IMR-90 (cell line): ENCODE results near the gene ABHD6. TPM values are rescaled to one million over a fixed set of nuclear protein-coding genes. Genes with fewer than 3 reads are reported as not detected.

Experiments
- ATAC-seq: fragments of 200-7000 bp; cut with Tn5 transposase; 2 replicates; pipeline ENCODE4 v1.9.1; 2020; ENCODE audit warnings: low read depth, mild to moderate bottlenecking, moderate library complexity
- BruUV-seq: library from RNA; stranded (reverse); fragments of 400-500 nt; replicated peaks from 2 replicates; lab custom pipeline; 2021; lab: Mats Ljungman, UMichigan
- CTCF ChIA-PET: fragments of 300-600 bp; formaldehyde crosslinking; extraction: SDS; loops from one replicate; lab custom pipeline; 2021; ENCODE audit warnings: antibody characterized with exemption; lab: Yijun Ruan, JAX
- POLR2A ChIA-PET: fragments of 300-600 bp; sonication (Branson Sonifier 250); formaldehyde crosslinking; loops from one replicate; lab custom pipeline; 2022; ENCODE audit warnings: antibody characterized with exemption; ENCODE audit not compliant: unreplicated experiment; lab: Charles Lee
- DNase-seq: peaks from one replicate; pipeline ENCODE4 v3.0.0; 2013
- H2AFZ ChIP-seq: replicated peaks from 2 replicates; pipeline ENCODE3; 2013; ENCODE audit warnings: low read length, mild to moderate bottlenecking; ENCODE audit not compliant: poor library complexity
- H2AK5ac ChIP-seq: 2 replicates; pipeline ENCODE4 v1.6.1; 2013; ENCODE audit warnings: low read depth, low read length, inconsistent platforms
- H2AK9ac ChIP-seq: replicated peaks from 2 replicates; pipeline ENCODE3; 2013; ENCODE audit warnings: mild to moderate bottlenecking, low read depth, low read length, moderate library complexity; ENCODE audit not compliant: poor library complexity
- H2BK120ac ChIP-seq: 2 replicates; pipeline ENCODE4 v1.6.1; 2013; ENCODE audit warnings: low read depth, low read length, inconsistent platforms
- H2BK15ac ChIP-seq: 3 replicates; pipeline ENCODE4 v1.6.1; 2013; ENCODE audit warnings: low read depth, low read length, inconsistent platforms
- H2BK20ac ChIP-seq: 2 replicates; pipeline ENCODE4 v1.6.1; 2013; ENCODE audit warnings: low read depth, mild to moderate bottlenecking, inconsistent platforms, low read length, moderate library complexity
- H2BK5ac ChIP-seq: 2 replicates; pipeline ENCODE4 v1.6.1; 2013; ENCODE audit warnings: mild to moderate bottlenecking, low read depth, low read length, inconsistent platforms; ENCODE audit not compliant: poor library complexity, severe bottlenecking
- H3K14ac ChIP-seq: replicated peaks from 2 replicates; pipeline ENCODE4 v1.6.1; 2013; ENCODE audit warnings: low read depth, low read length, inconsistent platforms
- H3K18ac ChIP-seq: 2 replicates; pipeline ENCODE4 v1.6.1; 2013; ENCODE audit warnings: low read depth, low read length, control low read depth
- H3K23ac ChIP-seq: 2 replicates; pipeline ENCODE4 v1.6.1; 2013; ENCODE audit warnings: low read depth, low read length, inconsistent platforms
- H3K27ac ChIP-seq: 2 replicates; pipeline ENCODE4 v1.5.1; 2013; ENCODE audit warnings: mild to moderate bottlenecking, control low read depth, low read length; ENCODE audit not compliant: insufficient read depth
- H3K27me3 ChIP-seq: 2 replicates; pipeline ENCODE4 v1.6.1; 2013; ENCODE audit warnings: low read length; ENCODE audit not compliant: control insufficient read depth, insufficient read depth
- H3K36me3 ChIP-seq: 2 replicates; pipeline ENCODE4 v1.6.1; 2013; ENCODE audit warnings: low read length, mixed read lengths; ENCODE audit not compliant: control insufficient read depth, insufficient read depth
- H3K4ac ChIP-seq: 2 replicates; pipeline ENCODE4 v1.6.1; 2013; ENCODE audit warnings: low read depth, low read length, inconsistent platforms
- H3K4me1 ChIP-seq: 2 replicates; pipeline ENCODE4 v1.6.1; 2013; ENCODE audit warnings: low read length, mixed read lengths; ENCODE audit not compliant: control insufficient read depth, insufficient read depth
- H3K4me2 ChIP-seq: 2 replicates; pipeline ENCODE4 v1.6.1; 2013; ENCODE audit warnings: low read depth, mild to moderate bottlenecking, control low read depth, low read length, moderate library complexity
- H3K4me3 ChIP-seq: 2 replicates; pipeline ENCODE4 v1.5.1; 2013; ENCODE audit warnings: low read depth, mild to moderate bottlenecking, control low read depth, low read length, moderate library complexity; ENCODE audit not compliant: insufficient read depth
- H3K56ac ChIP-seq: 2 replicates; pipeline ENCODE4 v1.6.1; 2013; ENCODE audit warnings: low read length, inconsistent platforms; ENCODE audit not compliant: insufficient read depth; ENCODE audit errors: extremely low read depth
- H3K79me1 ChIP-seq, 2 experiments: 2 replicates each; pipeline ENCODE4 v1.6.1; 2013; ENCODE audit warnings: low read length in 2 of 2, inconsistent platforms in 1 of 2, low read depth in 1 of 2
- H3K9ac ChIP-seq: 2 replicates; pipeline ENCODE4 v1.6.1; 2013; ENCODE audit warnings: low read depth, low read length, control low read depth
- H3K9me1 ChIP-seq: 2 replicates; pipeline ENCODE4 v1.6.1; 2013; ENCODE audit warnings: low read length, inconsistent platforms; ENCODE audit not compliant: insufficient read depth
- H3K9me3 ChIP-seq: 2 replicates; pipeline ENCODE4 v1.6.1; 2013; ENCODE audit warnings: low read length; ENCODE audit not compliant: control insufficient read depth, insufficient read depth
- H4K20me1 ChIP-seq: 2 replicates; pipeline ENCODE4 v1.6.1; 2013; ENCODE audit warnings: low read length, inconsistent platforms; ENCODE audit not compliant: insufficient read depth
- H4K5ac ChIP-seq: 2 replicates; pipeline ENCODE4 v1.6.1; 2013; ENCODE audit warnings: mild to moderate bottlenecking, low read depth, low read length, control low read depth
- H4K8ac ChIP-seq, 2 experiments: 2 replicates each; pipeline ENCODE4 v1.6.1; 2013; ENCODE audit warnings: low read depth in 2 of 2, low read length in 2 of 2, control low read depth in 1 of 2, inconsistent platforms in 1 of 2
- H4K91ac ChIP-seq: 2 replicates; pipeline ENCODE4 v1.6.1; 2013; ENCODE audit warnings: low read depth, low read length, inconsistent platforms; ENCODE audit not compliant: insufficient read depth
- BHLHE40 ChIP-seq: fragments of 150-350 bp; IDR thresholded peaks from 2 replicates; pipeline ENCODE4 v1.6.1; 2016; ENCODE audit warnings: mild to moderate bottlenecking, low read depth, low read length
- CHD1 ChIP-seq: IDR thresholded peaks from 2 replicates; pipeline ENCODE4 v1.6.1; 2012; ENCODE audit warnings: low read depth, low read length, improper control_type of control experiment
- CTCF ChIP-seq: conservative IDR thresholded peaks from 2 replicates; pipeline ENCODE4 v1.5.1; 2012; ENCODE audit warnings: mild to moderate bottlenecking, low read depth, low read length, improper control_type of control experiment
- ELK1 ChIP-seq: fragments of 150-350 bp; IDR thresholded peaks from 2 replicates; pipeline ENCODE4 v1.6.1; 2016; ENCODE audit warnings: low read depth, mild to moderate bottlenecking, low read length, moderate library complexity, borderline replicate concordance
- FOS ChIP-seq: fragments of 150-350 bp; IDR thresholded peaks from 2 replicates; pipeline ENCODE4 v1.6.1; 2016; ENCODE audit warnings: low read depth, low read length
- MAFK ChIP-seq: IDR thresholded peaks from 2 replicates; pipeline ENCODE4 v1.6.1; 2012; ENCODE audit warnings: low read depth, low read length, improper control_type of control experiment
- MAZ ChIP-seq: IDR thresholded peaks from 2 replicates; pipeline ENCODE4 v1.6.1; 2012; ENCODE audit warnings: low read depth, mild to moderate bottlenecking, low read length, improper control_type of control experiment, moderate library complexity, borderline replicate concordance
- NFE2L2 ChIP-seq: fragments of 150-350 bp; IDR thresholded peaks from 2 replicates; pipeline ENCODE4 v1.6.1; 2016; ENCODE audit warnings: low read depth, mild to moderate bottlenecking, low read length
- POLR2A ChIP-seq: IDR thresholded peaks from 2 replicates; pipeline ENCODE4 v1.6.1; 2012; ENCODE audit warnings: mild to moderate bottlenecking, low read depth, low read length
- RAD21 ChIP-seq: IDR thresholded peaks from 2 replicates; pipeline ENCODE4 v1.6.1; 2012; ENCODE audit warnings: low read length, improper control_type of control experiment
- RCOR1 ChIP-seq: IDR thresholded peaks from 2 replicates; pipeline ENCODE4 v1.6.1; 2012; ENCODE audit warnings: mild to moderate bottlenecking, low read length, improper control_type of control experiment; ENCODE audit not compliant: insufficient replicate concordance
- RFX5 ChIP-seq: IDR thresholded peaks from 2 replicates; pipeline ENCODE4 v1.8.0; 2012; ENCODE audit warnings: low read depth, mild to moderate bottlenecking, low read length, moderate library complexity
- USF2 ChIP-seq: fragments of 150-350 bp; IDR thresholded peaks from 2 replicates; pipeline ENCODE4 v1.6.1; 2017; ENCODE audit warnings: mild to moderate bottlenecking, antibody characterized with exemption, low read length, low read depth
- WGBS, 2 experiments: methylation state at CpG; one replicate each; pipeline versions ENCODE4 v1.1.5 to v1.1.7; 2013; ENCODE audit warnings: missing lambda C conversion rate in 2 of 2; ENCODE audit not compliant: insufficient read length in 1 of 2; ENCODE audit errors: extremely low coverage in 2 of 2; 5-methylcytosine and 5-hydroxymethylcytosine counted together
- dilution Hi-C: fragments of 300-500 bp; cut with HindIII; formaldehyde crosslinking; loops from one replicate; pipeline ENCODE4 v1.14.3; 2018; ENCODE audit warnings: low sequenced_read_pairs; ENCODE audit not compliant: unreplicated experiment
- in situ Hi-C: fragments of 300-500 bp; cut with MboI; formaldehyde crosslinking; loops from 3 replicates; pipeline ENCODE4 v1.14.3; 2019; ENCODE audit warnings: low sequenced_read_pairs, inconsistent platforms, mixed read lengths
- intact Hi-C: fragments of 100-400 bp; cut with micrococcal nuclease; formaldehyde crosslinking; loops from 2 replicates; pipeline ENCODE4 v1.10.0; 2022
- polyA plus RNA-seq, 3 experiments: library from polyadenylated mRNA; depleted of rRNA; stranded (reverse); fragments of >200 nt; gene quantifications; 2 replicates each; pipeline ENCODE4 v1.2.3, GENCODE V29; 2012; ENCODE audit warnings: low replicate concordance in 1 of 3
- total RNA-seq: library from RNA; depleted of rRNA; stranded (reverse); fragments of >200 nt; gene quantifications from 2 replicates; pipeline ENCODE4 v1.2.3, GENCODE V29; 2012

The ABHD6 gene
- total and polyA plus RNA-seq, 2 of the 4 experiments (the other 2 are of a cell fraction), result 5.0 to 5.6 TPM

GRCh38 chr3:58334013-58334321 is 96.4 kb downstream of the ABHD6 start:
- POLR2A ChIA-PET, result interaction anchor here (0.6 kb wide), 3 partner anchors 29 to 96 kb away, joined by 3 to 6 read pairs (median 4); no protein-coding TSS in a partner anchor

More at GRCh38 chr3:58334013-58334321, 96.4 kb downstream of the ABHD6 start:
- Histone ChIP-seq H2AFZ (no peak overlapping the region), H3K4me1 (peaks cover 16% of the 10 kb centered on the region), H3K9me1 (peaks cover 4% of the 10 kb centered on the region; the same call in 1 of the 2 replicates), H3K4me2 (peak overlapping the region; percentile 83), H4K8ac (peak overlapping the region in 1 of 2 experiments; percentile 7; a peak in 2 of 4 replicates), H3K36me3 (no peaks in the 10 kb centered on the region), H3K27me3 (no peaks in the 10 kb centered on the region), H2BK5ac (peak overlapping the region; percentile 90), H2BK20ac (no peak overlapping the region), H4K5ac (peak overlapping the region; percentile 30; the same call in 1 of the 2 replicates), H4K91ac (peak overlapping the region; percentile 20; the same call in 1 of the 2 replicates), H2AK9ac (no peak overlapping the region), H2AK5ac (no peak overlapping the region), H2BK15ac (no peak overlapping the region), H2BK120ac (peak overlapping the region; percentile 4; the same call in 1 of the 2 replicates), H3K18ac (peak overlapping the region; percentile 81), H3K9me3 (no peaks in the 10 kb centered on the region), H4K20me1 (peaks cover 11% of the 10 kb centered on the region; the same call in 1 of the 2 replicates), H3K56ac (peak overlapping the region; percentile 27; the same call in 1 of the 2 replicates), H3K4me3 (peak overlapping the region; percentile 91), H3K79me1 (peaks cover 10 to 40% of the 10 kb centered on the region in 2 experiments; a peak in 3 of 4 replicates), H3K14ac (0 out of 2 replicates have a peak overlapping the region, but pooled peaks have one; percentile 49), H3K23ac (peak overlapping the region; percentile 70; the same call in 1 of the 2 replicates), H3K27ac (peak overlapping the region; percentile 93; the same call in 1 of the 2 replicates), H3K4ac (peak overlapping the region; percentile 43; the same call in 1 of the 2 replicates), H3K9ac (peak overlapping the region; percentile 91)
- in situ Hi-C loops (loop anchor here (5.0 kb wide), 1 partner anchor 78 kb away; no protein-coding TSS in a partner anchor), intact Hi-C loops (loop anchor here (1.0 to 10.0 kb wide), 2 partner anchors 55 to 291 kb away; no protein-coding TSS in a partner anchor), dilution Hi-C loops (no loop called here)
- DNase-seq (no peak), ATAC-seq (no peak)
- TF ChIP-seq MAZ, result no peak
- no peak for TF ChIP-seq RAD21
- TF ChIP-seq POLR2A, result no peak
- no peak for TF ChIP-seq NFE2L2
- TF ChIP-seq CHD1, result no peak
- TF ChIP-seq CTCF, result no peak
- no peak for TF ChIP-seq RFX5
- TF ChIP-seq USF2, result no peak
- no peak for TF ChIP-seq ELK1
- no peak for TF ChIP-seq FOS
- TF ChIP-seq MAFK, result no peak
- TF ChIP-seq RCOR1, result no peak
- TF ChIP-seq BHLHE40, result no peak
- WGBS, 2 experiments, result no CpG with 5 or more reads among the region's 4 CpGs
- no TSS peak for BruUV-seq
- CTCF ChIA-PET, result interaction anchor here (1.0 to 1.1 kb wide), 2 partner anchors 53 to 81 kb away, joined by 3 to 5 read pairs; no protein-coding TSS in a partner anchor
